Right renal pelvis (tissue), 4 donors: Measurements from ENCODE around the gene MAML3. TPM values are rescaled to one million over a fixed set of nuclear protein-coding genes. Genes with fewer than 3 reads are reported as not detected.

Source experiments
- DNase-seq, 4 donors: peaks; one replicate each; pipeline ENCODE4 v3.0.0-alpha.2; 2013; ENCODE audit warnings: low read depth in 4 of 4, low spot score in 3 of 4, missing footprints in 1 of 4
- polyA plus RNA-seq, 4 donors: library from polyadenylated mRNA; unstranded; fragments of 120-200 nt; gene quantifications; one replicate each; pipeline ENCODE4 v1.2.1, GENCODE V29; 2013; ENCODE audit not compliant: insufficient read length in 4 of 4

Gene MAML3
- polyA plus RNA-seq, 4 donors, result 17.4 to 19.8 (median 17.9) TPM

GRCh38 chr4:140049024-140049848, 104.7 kb downstream of the MAML3 start:
- peak in 3 of 4 donors; percentile 56 to 72 (median 56) for DNase-seq

DNA sequence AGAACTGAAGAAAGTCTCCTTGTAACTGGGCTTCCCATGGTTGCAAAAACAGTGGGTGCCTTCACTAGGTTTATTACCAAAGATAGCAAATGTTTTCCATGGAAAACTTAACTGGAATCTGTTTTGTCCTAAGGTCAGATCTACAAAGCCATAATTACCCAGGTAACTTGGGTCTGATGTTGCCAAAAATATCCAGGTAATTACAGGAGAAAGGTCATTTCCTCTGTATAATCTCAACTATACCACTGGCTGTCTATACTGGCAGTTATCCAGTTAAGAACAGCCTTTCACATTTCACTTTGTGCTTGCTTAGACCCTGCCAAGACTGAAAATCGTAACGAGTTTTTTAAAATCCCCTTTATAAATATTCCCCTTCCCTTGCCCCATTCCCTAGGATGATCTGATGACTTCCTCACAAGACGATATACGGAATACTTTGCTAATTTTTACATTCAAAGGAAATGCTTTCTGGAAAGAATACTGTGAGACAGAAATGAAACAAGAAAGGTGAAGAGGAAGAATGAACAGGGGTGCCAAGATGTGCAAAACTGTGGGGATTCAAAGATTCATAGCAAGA, 105.5 kb downstream of the MAML3 start:
- DNase-seq, result no peak

DNA sequence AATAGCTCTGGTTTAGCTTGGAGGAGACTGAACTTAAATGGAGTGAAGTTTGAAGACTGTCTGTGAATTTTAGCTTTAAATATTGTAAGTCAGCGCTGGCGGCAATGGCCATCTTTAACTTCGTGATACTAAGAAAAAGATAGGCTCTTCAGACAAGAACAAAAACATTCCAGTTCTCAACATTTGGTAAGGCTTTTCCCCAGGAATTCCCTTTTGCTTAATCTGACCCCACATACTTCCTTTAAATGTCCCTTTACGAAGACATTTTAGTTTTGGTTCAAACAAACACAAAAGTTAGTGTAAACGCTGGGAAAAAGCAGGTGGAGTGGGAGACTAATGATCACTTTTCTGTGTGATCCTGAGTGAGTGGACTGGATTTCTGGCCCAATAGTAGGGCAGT, 106.2 kb downstream of the MAML3 start:
- no peak for DNase-seq

- no peak for DNase-seq
Measured at GRCh38 chr4:140047017-140047640, 106.9 kb downstream of the MAML3 start.

DNA sequence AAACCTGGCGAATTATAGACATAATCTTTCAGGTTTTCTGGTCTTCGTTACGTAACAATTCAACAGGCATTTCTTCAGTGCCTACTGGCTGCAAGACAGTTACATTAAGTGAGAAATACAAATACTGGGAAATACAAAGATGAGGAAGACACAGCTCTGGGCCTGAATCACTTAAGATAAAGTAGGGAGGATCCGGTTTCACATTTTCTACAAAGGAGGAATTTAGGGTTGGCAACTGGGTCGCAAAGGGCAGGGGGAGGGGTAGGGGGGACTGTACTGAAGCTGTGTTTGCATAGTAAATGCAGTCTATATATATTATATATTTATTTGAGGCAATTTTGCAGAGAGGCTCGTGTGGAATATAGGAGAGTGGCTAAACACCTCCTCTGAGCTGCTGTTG, 107.4 kb downstream of the MAML3 start:
- DNase-seq, result no peak

DNA sequence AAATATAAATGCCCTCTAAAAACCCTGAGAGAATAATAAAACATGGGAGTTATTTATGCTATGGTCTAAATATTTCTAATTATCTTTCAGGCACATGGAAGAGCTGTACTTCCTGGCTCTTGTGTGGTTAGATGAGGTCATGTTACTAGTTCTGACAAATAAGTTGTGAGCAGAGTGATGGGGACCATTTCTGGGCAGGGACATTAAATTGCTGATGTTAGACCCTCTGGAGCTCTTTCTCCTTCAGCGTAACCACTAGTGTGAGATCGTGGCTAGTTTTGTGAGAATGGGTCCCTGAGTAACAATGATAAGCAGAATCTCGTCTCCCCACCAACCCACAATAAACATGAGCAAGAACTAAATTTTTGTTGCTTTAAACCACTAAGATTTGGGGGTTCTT, 108.0 kb downstream of the MAML3 start:
- DNase-seq, result no peak

- no peak for DNase-seq
Measured at GRCh38 chr4:140044337-140044902, 109.6 kb downstream of the MAML3 start.

DNA sequence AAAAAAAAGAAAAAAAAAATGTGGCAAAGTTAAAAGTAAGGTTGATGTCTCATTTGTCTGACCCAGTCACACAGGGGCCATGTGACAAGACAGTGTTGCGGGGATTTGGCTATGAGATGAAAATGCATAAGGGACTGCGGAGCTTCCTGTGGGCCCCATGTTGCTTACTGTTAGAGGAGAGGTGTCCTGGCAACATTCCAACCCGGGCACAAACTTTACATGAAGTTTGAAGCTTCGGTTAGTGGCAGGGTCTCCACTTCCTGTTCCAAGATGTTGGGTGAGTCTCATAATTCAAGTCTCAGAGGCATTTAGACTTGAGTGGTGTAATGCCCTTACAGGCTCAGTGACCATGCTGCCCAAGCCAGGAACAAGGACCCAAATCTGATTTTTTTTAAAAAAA, 111.3 kb downstream of the MAML3 start:
- no peak for DNase-seq

- no peak for DNase-seq
Measured at GRCh38 chr4:140038031-140038533, 115.9 kb downstream of the MAML3 start.

GRCh38 chr4:140037353-140038030, 116.5 kb downstream of the MAML3 start:
- no peak for DNase-seq

DNA sequence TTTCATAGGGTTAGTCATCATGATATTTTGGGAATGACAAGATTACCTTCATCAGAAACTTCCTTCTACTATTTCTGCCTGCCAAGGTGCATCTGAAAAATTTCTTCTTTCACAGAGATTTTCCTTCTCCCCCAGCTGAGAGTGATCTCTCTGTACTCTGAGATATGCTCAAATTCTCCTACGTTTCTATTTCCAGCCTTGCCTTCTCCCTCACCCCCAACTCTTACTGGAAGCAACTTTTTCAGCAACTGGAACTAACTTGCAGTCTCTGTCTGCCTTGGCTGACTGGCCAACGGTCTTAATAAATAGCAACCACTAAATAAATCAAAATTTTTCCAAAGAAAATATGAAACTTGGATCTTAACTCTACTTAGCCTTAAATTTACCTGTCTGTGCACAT, 122.3 kb downstream of the MAML3 start:
- DNase-seq, result no peak

GRCh38 chr4:140031061-140031460, 122.9 kb downstream of the MAML3 start:
- DNase-seq, result no peak

DNA sequence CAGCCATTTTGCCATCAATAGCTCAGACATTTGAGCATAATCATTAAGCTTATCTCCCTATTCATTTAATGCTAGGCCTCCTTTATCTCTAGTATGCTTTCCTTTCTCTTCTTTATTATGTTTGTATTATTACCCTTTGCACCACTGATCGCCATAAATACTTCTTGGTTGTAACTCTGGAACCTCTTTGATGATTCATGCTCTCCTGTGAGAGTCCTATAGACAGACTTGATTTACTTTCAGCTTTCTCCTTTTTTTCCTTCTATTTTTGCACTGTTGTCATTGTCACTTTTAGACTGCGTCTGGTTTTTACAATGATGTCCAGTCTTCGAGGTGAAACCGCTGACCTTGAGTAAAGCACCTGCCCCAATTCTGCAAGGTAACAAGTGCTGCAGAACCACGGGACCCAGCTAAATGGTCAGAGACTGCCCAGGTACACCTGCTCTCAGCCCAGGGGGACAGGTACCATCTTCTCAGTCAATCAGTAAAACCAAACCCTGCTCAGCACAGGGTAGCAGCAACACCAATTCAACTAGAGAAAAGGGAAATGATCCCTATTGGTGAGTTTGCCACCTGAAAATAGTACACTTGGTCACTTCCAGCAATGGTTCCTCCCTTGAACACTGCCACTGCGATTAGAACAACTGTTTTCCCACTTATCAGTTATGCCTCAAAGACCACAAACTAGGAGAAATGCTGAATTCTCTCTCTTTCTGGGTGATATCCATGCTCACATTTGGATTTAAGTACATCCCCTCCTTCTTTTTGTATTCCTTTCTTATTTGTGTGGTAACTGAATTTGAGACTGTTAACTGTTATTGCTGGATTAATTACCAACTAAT, 125.1 kb downstream of the MAML3 start:
- no peak for DNase-seq

DNA sequence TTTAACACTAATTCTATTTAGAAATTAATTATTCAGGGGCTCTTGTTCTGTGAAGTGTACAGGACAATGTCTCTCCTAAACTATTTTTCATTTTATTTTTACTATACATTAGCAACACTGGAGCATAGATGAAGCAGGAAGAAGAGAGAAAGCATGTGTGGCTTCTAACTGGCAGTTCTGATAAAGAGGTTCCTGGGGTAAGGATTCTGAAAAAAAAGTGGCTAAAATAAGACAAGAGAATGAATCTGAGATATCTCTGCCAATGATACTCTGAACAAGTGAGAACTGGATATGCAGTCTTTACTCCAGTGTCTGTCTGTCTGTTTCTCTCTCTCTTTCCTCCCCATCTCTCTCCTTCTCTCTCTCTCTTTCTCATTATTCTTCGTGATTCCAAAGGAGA, 125.9 kb downstream of the MAML3 start:
- no peak for DNase-seq

GRCh38 chr4:140027101-140027500, 126.9 kb downstream of the MAML3 start:
- DNase-seq, result no peak

GRCh38 chr4:140025470-140025869, 128.5 kb downstream of the MAML3 start:
- no peak for DNase-seq

DNA sequence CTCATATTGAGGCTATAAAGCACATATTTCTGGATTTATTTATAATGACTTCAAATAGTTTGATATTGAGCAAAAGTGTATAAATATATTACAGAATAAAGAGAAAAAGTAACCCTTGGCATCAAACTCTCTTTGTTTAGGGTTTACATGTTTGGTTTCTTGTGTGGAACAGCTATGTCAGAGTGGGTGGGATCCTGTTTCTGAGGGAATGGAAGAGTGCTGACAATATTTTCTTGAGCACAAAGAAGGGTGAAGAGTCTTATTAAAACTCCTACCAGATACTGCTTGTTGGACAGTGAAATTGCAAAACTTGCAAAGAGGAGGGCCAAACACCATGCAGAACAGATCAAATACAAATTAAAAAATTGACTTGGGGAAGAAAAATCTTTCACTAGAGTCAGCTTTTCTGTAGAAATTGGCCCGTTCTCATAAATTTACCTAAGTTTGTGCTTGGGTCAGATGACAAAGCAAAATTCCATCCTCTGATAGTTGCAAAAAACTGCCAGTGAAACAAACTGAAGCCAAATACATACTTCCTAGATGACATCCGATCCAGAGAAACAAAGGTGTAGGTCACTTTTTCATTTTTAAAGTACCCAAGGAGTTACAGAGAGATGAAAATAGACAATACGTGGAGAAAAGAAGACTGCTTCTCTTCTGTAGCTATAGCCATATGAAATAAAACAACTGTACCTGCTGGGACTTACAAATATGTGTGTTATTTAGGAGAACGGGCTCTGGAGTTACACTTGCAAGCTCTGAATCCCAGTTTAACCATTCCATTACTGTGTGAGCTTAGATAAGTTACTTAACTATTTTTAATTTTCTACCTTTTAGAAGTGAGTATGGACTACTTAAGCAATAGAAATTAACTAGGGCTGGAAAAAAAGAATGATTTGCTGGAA, 133.3 kb downstream of the MAML3 start:
- DNase-seq, result no peak

DNA sequence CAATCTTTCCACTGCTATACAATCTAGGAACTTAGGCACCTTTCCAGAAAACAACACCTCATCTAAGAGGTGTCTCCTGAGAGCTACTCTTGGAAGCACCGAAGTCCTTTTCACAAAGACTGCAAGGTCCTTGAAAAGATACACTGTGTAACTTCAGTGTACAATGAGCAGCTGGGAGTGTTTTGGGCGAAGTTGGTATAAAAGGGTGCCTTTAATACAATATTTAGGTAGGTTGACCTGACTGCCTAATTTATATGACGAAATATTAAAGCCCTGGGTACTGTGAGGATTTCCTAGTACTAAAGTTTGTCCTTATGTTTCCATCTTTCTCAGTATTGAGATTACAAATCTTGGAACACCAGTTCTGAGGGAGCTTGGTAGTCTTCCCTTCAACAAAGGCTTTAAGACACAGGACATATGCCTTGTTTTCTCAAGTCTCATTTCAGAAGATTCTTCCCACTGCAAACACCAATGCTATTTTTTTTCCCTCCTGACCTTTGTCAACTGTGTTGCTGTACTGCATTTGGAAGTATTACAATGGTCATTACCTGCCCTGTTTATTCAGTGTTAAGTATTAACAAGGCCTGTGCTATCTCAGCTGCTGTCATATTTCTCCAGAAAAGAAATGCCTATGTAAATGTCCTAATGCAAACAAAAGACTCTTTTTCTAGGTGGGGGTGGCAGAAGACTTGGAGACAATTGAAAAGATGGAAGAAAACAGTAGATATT, 134.2 kb downstream of the MAML3 start:
- DNase-seq, result no peak
